Activated CD8-positive, alpha-beta T cell treated with anti-CD3 and anti-CD28 coated beads for 36 hours (primary cell): Measurements from ENCODE around the gene CLDN18. TPM values are rescaled to one million over a fixed set of nuclear protein-coding genes. Genes with fewer than 3 reads are reported as not detected.

Experiments used
- ATAC-seq: fragments of 200-7000 bp; cut with Tn5 transposase; one replicate; pipeline ENCODE4 v1.10.0; 2021; ENCODE audit warnings: mild to moderate bottlenecking, moderate library complexity
- CTCF ChIA-PET: fragments of 350-600 bp; sonication (Branson Sonifier 250); formaldehyde crosslinking; loops from one replicate; lab custom pipeline; 2021; ENCODE audit warnings: antibody characterized with exemption; lab: Charles Lee
- POLR2A ChIA-PET: fragments of 350-600 bp; sonication (Branson Sonifier 250); formaldehyde crosslinking; loops from one replicate; lab custom pipeline; 2021; ENCODE audit warnings: antibody characterized with exemption; lab: Charles Lee
- DNase-seq: peaks from one replicate; pipeline ENCODE4 v3.0.0-alpha.2; 2020
- H3K27ac Mint-ChIP-seq: one replicate; pipeline ENCODE4 v1.8.0; 2021; ENCODE audit warnings: mild to moderate bottlenecking, mixed read lengths
- H3K27me3 Mint-ChIP-seq: one replicate; pipeline ENCODE4 v1.8.0; 2021; ENCODE audit warnings: mixed read lengths
- H3K36me3 Mint-ChIP-seq: one replicate; pipeline ENCODE4 v1.8.0; 2021; ENCODE audit warnings: low read depth, mixed read lengths
- H3K4me1 Mint-ChIP-seq: one replicate; pipeline ENCODE4 v1.8.0; 2021; ENCODE audit warnings: low read depth, mixed read lengths
- H3K4me3 Mint-ChIP-seq: one replicate; pipeline ENCODE4 v1.8.0; 2021; ENCODE audit warnings: mild to moderate bottlenecking, moderate library complexity, mixed read lengths
- H3K9me3 Mint-ChIP-seq: one replicate; pipeline ENCODE4 v1.8.0; 2021; ENCODE audit warnings: mixed read lengths
- CTCF ChIP-seq: fragments of 200-600 bp; IDR thresholded peaks from one replicate; pipeline ENCODE4 v1.8.0; 2022; ENCODE audit warnings: antibody characterized with exemption, mild to moderate bottlenecking
- intact Hi-C: fragments of 100-400 bp; cut with micrococcal nuclease; formaldehyde crosslinking; loops from one replicate; pipeline ENCODE4 v1.10.0; 2022
- total RNA-seq, 2 experiments: library from RNA; stranded (reverse); gene quantifications; one replicate each; pipeline ENCODE4 v1.2.3, GENCODE V29; 2021

Gene CLDN18
- total RNA-seq, 2 experiments from 2014 or later: not detected

- DNase-seq (no peak), ATAC-seq (no peak)
- TF ChIP-seq CTCF: no peak
- ChIA-PET CTCF (no interaction called here), POLR2A (no interaction called here)
- Mint-ChIP-seq H3K36me3 (no peaks in the 10 kb centered on the region), H3K4me1 (no peaks in the 10 kb centered on the region), H3K27ac (no peak overlapping the region), H3K27me3 (peaks cover 10% of the 10 kb centered on the region), H3K9me3 (no peaks in the 10 kb centered on the region), H3K4me3 (no peak overlapping the region)
- intact Hi-C loops: no loop called here
These were observed 21.6 kb downstream of the CLDN18 start for GRCh38 chr3:138031536-138031935.

- Mint-ChIP-seq H3K4me3 (no peak overlapping the region), H3K4me1 (no peaks in the 10 kb centered on the region), H3K27me3 (peaks cover 14% of the 10 kb centered on the region), H3K27ac (no peak overlapping the region), H3K9me3 (no peaks in the 10 kb centered on the region), H3K36me3 (no peaks in the 10 kb centered on the region)
- no peak for TF ChIP-seq CTCF
- POLR2A ChIA-PET: no interaction called here
- intact Hi-C loops: no loop called here
- ATAC-seq: no peak
- CTCF ChIA-PET: no interaction called here
- DNase-seq: no peak
These were observed 22.6 kb downstream of the CLDN18 start for GRCh38 chr3:138032567-138032966.

GRCh38 chr3:138033202-138033691 is 23.3 kb downstream of the CLDN18 start:
- intact Hi-C loops: no loop called here
- Mint-ChIP-seq H3K4me1 (no peaks in the 10 kb centered on the region), H3K27me3 (peaks cover 15% of the 10 kb centered on the region), H3K27ac (no peak overlapping the region), H3K4me3 (no peak overlapping the region), H3K36me3 (no peaks in the 10 kb centered on the region), H3K9me3 (no peaks in the 10 kb centered on the region)
- ATAC-seq (no peak), DNase-seq (no peak)
- no peak for TF ChIP-seq CTCF
- POLR2A ChIA-PET: interaction anchor here (1.0 kb wide), 2 partner anchors 16 to 31 kb away, joined by 3 read pairs; no protein-coding TSS in a partner anchor
- CTCF ChIA-PET: no interaction called here

GRCh38 chr3:138034918-138035317 is 25.0 kb downstream of the CLDN18 start:
- Mint-ChIP-seq H3K36me3 (no peaks in the 10 kb centered on the region), H3K9me3 (no peaks in the 10 kb centered on the region), H3K4me3 (no peak overlapping the region), H3K27me3 (peaks cover 15% of the 10 kb centered on the region), H3K27ac (no peak overlapping the region), H3K4me1 (no peaks in the 10 kb centered on the region)
- no peak for DNase-seq
- POLR2A ChIA-PET: no interaction called here
- CTCF ChIA-PET: interaction anchor here (1.8 kb wide), 1 partner anchor 85 kb away, joined by 4 read pairs; no protein-coding TSS in a partner anchor
- TF ChIP-seq CTCF: no peak
- intact Hi-C loops: no loop called here
- ATAC-seq: no peak

GRCh38 chr3:138036572-138036971 is 26.6 kb downstream of the CLDN18 start:
- H3K4me3 Mint-ChIP-seq: no peak overlapping the region
- H3K9me3 Mint-ChIP-seq: no peaks in the 10 kb centered on the region
- intact Hi-C loops: no loop called here
- CTCF ChIA-PET: interaction anchor here (1.7 kb wide), 1 partner anchor 16 kb away, joined by 4 read pairs; no protein-coding TSS in a partner anchor
- DNase-seq (no peak), ATAC-seq (no peak)
- H3K4me1 Mint-ChIP-seq: no peaks in the 10 kb centered on the region
- H3K27me3 Mint-ChIP-seq: peaks cover 21% of the 10 kb centered on the region
- no peaks in the 10 kb centered on the region for H3K36me3 Mint-ChIP-seq
- TF ChIP-seq CTCF: no peak
- H3K27ac Mint-ChIP-seq: no peak overlapping the region
- POLR2A ChIA-PET: no interaction called here
